Ascending aorta (tissue), 2 donors: Measurements from ENCODE around the gene NFAM1. TPM values are rescaled to one million over a fixed set of nuclear protein-coding genes. Genes with fewer than 3 reads are reported as not detected.

Experiments used
- DNase-seq, 2 donors: peaks; one replicate each; pipeline ENCODE4 v3.0.0-alpha.2; 2019; ENCODE audit warnings: low spot score in 2 of 2
- H3K27ac ChIP-seq, 2 donors: fragments of 200-600 bp; sonication (generic); one replicate each; pipeline ENCODE4 v1.5.1; 2016 to 2017; ENCODE audit warnings: mild to moderate bottlenecking in 1 of 2
- H3K27me3 ChIP-seq: fragments of 200-600 bp; sonication (generic); one replicate; pipeline ENCODE4 v1.5.1; 2017
- H3K36me3 ChIP-seq, 2 donors: fragments of 200-600 bp; sonication (generic); one replicate each; pipeline ENCODE4 v1.5.1; 2016
- H3K4me1 ChIP-seq, 2 donors: fragments of 200-600 bp; sonication (generic); one replicate each; pipeline ENCODE4 v1.5.1; 2016 to 2017; ENCODE audit warnings: mild to moderate bottlenecking in 1 of 2
- H3K4me3 ChIP-seq, 2 donors: fragments of 200-600 bp; sonication (generic); one replicate each; pipeline ENCODE4 v1.5.1; 2016 to 2017; ENCODE audit warnings: mild to moderate bottlenecking in 1 of 2
- H3K9me3 ChIP-seq, 2 donors: fragments of 200-600 bp; sonication (generic); one replicate each; pipeline ENCODE4 v1.5.1; 2016
- CTCF ChIP-seq, 3 experiments: fragments of 200-600 bp in 2 of 3; fragments of 450-650 bp in 1 of 3; sonication (generic) in 2 of 3; IDR thresholded peaks; one replicate each; pipeline ENCODE4 v1.5.1; 2016 to 2019; ENCODE audit warnings: antibody characterized with exemption in 3 of 3, mild to moderate bottlenecking in 1 of 3, moderate library complexity in 1 of 3
- intact Hi-C: fragments of 100-400 bp; cut with DNase I; formaldehyde crosslinking; loops from one replicate; pipeline ENCODE4 v1.15.1; 2023
- total RNA-seq: library from RNA; depleted of rRNA; stranded (reverse); fragments of >200 nt; gene quantifications from one replicate; pipeline ENCODE4 v1.1.0, GENCODE V29; 2016

NFAM1 gene
- total RNA-seq, 1 donor from 2014 or later, result 1.5 TPM

DNA sequence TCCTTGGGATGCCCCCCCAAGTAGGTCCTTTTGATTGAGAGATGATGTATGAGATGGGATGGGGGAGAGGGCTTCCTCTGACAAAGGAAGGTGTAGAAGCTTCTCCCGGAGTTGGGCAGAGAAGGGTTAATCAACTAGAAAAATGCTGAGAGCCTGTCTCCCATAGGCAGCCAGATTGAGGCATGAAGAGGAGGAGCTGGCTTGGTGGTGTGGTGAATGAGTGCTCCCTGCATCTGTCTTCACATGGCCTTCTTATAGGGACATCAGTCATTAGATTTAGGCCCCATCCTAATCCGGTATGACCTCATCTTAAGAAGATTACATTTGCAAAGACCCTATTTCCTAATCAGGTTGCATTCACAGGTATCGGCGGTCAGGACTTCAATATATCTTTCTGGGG, 61.1 kb downstream of the NFAM1 start:
- TF ChIP-seq CTCF (IDR thresholded peaks at IDR 0.05), result no peak
- Histone ChIP-seq H3K36me3 (no peaks in the 10 kb centered on the region), H3K4me1 (peaks cover 13 to 20% of the 10 kb centered on the region in 2 donors), H3K4me3 (no peak overlapping the region), H3K27ac (no peak overlapping the region), H3K9me3 (no peaks in the 10 kb centered on the region), H3K27me3 (no peaks in the 10 kb centered on the region)
- no peak for DNase-seq
- intact Hi-C loops, result no loop called here

- no peak overlapping the region for H3K27ac ChIP-seq
- DNase-seq, result peak; percentile 85 to 94
- no peaks in the 10 kb centered on the region for H3K36me3 ChIP-seq
- no peaks in the 10 kb centered on the region for H3K9me3 ChIP-seq
- H3K27me3 ChIP-seq, result no peaks in the 10 kb centered on the region
- peak overlapping the region; percentile 65 to 66 for H3K4me3 ChIP-seq
- intact Hi-C loops, result loop anchor here (1.0 to 5.0 kb wide), 4 partner anchors 25 to 292 kb away; partner anchors contain the start of genes SMDT1 and TCF20
- H3K4me1 ChIP-seq, result peaks cover 20 to 37% of the 10 kb centered on the region in 2 donors
- TF ChIP-seq CTCF (IDR thresholded peaks at IDR 0.05), result no peak
Measured at GRCh38 chr22:42369250-42370041, 62.8 kb downstream of the NFAM1 start.

DNA sequence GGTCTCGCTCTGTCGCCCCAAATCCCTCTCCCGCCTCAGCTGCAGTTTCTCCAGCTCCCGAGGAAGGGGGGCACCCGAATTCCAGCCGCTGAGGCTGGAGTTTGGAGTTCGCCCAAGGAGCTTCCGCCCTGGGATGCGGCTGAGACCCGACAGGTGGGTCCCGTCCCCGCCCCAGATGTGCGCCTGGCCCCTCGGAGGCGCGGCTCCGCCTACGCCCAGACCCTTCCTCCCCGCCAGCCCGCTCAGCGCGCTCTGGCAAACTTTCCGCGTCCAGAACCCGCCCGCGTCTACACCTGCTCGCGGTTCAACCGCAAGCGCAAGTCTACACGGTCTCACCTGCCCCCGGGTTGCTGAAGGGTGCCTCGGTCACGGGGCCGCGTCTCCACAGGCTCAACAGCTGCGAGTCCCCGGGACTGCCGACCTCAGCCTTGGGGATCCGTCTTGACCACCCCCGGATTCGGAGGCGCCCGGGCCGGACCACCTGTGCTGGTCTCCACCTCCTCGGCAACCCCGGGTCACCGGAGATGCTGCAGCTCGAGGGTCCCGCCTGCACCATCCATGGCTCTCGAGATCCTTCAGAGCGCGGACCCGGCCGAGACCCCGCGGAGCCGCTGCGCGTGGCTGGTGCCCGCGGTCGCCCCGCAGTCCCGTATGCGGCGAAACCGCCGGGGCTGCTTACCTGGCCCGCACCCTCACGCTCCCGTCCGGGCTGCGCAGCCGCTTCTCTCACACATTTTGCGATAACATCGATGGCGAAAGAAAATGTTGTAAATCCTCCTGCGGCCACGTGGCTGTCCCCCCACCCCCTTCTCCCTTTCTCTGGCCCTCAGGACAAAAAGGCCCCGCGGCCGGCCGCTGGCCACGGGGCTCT, 63.6 kb downstream of the NFAM1 start:
- H3K4me3 ChIP-seq, result peak overlapping the region; percentile 65 to 66
- no peak overlapping the region for H3K27ac ChIP-seq
- H3K27me3 ChIP-seq, result no peaks in the 10 kb centered on the region
- no peak for DNase-seq
- TF ChIP-seq CTCF (IDR thresholded peaks at IDR 0.05), result no peak
- intact Hi-C loops, result loop anchor here (1.0 to 5.0 kb wide), 4 partner anchors 24 to 291 kb away; partner anchors contain the start of genes SMDT1 and TCF20
- peaks cover 20 to 37% of the 10 kb centered on the region in 2 donors for H3K4me1 ChIP-seq
- no peaks in the 10 kb centered on the region for H3K9me3 ChIP-seq
- no peaks in the 10 kb centered on the region for H3K36me3 ChIP-seq

DNA sequence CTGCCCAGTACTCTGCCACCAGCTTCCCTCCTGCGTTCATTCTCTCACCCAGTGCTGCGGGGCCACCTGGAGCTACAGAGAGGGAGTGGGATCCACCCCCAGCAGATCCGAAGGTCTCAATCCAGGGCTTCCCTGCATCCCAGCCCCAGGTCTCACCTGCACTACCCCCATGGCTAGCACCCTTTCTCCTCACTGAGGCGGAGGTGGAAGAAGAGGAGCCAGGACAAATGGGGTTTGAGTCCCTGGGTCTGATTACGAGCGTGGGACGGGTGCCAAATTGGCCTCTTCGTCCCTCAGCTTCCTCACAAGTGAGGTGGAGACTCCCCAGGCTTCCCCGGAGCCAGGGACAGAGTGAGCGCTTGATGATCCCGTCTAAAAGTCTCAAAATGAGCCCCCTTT, 64.2 kb downstream of the NFAM1 start:
- DNase-seq, result no peak
- Histone ChIP-seq H3K36me3 (no peaks in the 10 kb centered on the region), H3K27me3 (no peaks in the 10 kb centered on the region), H3K27ac (no peak overlapping the region), H3K4me1 (peaks cover 20 to 37% of the 10 kb centered on the region in 2 donors), H3K4me3 (peak overlapping the region; percentile 65 to 66), H3K9me3 (no peaks in the 10 kb centered on the region)
- intact Hi-C loops, result loop anchor here (5.0 kb wide), 2 partner anchors 69 to 291 kb away; partner anchors contain the start of gene SMDT1
- no peak for TF ChIP-seq CTCF (IDR thresholded peaks at IDR 0.05)

DNA sequence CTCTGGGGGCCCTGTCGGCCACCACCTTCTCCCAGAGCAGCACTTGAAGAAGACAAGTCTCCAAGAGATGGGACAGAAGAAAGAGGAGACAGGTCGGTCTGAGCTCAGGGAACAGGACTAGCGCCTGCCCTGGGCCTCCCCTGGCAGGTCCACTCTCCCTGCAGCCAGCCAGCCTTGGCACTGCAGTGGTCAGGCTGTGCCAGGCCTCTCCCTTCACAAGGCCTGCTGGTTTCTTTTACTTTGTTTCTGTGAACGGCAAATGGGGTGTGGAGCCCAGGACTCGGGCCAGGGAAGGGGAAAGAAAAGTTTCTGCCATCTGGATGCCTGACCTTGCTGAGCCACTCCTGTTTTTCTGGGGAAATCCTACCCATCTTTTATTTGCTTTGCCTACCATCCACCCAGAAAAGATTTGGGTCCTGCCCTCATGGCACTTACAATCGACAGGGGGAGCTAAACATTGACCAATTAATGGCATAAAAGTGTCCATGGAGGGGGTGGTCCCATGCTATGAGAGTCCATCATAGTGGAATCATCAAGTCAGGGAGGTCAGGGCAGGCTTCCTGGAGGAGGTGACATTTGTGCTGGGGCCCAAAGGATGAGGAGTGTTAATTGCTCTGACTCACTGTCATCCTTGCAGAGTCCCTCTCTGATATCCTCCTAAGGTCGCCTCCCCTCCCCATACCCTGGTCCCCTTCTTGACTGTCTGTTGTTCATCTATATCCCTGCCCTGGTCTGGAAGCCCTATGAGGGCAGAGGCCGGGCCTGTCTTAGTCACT, 65.2 kb downstream of the NFAM1 start:
- H3K4me3 ChIP-seq, result peak overlapping the region in 1 of 2 donors; percentile 66
- H3K27me3 ChIP-seq, result no peaks in the 10 kb centered on the region
- H3K27ac ChIP-seq, result peak overlapping the region; percentile 36 to 50
- no peaks in the 10 kb centered on the region for H3K9me3 ChIP-seq
- DNase-seq, result no peak
- intact Hi-C loops, result loop anchor here (5.0 kb wide), 2 partner anchors 70 to 290 kb away; partner anchors contain the start of gene SMDT1
- no peak for TF ChIP-seq CTCF (IDR thresholded peaks at IDR 0.05)
- H3K4me1 ChIP-seq, result peaks cover 20 to 37% of the 10 kb centered on the region in 2 donors
- H3K36me3 ChIP-seq, result no peaks in the 10 kb centered on the region
